Esophagus squamous epithelium (tissue), 5 donors: ENCODE measurements around the gene RALGAPA1. TPM values are rescaled to one million over a fixed set of nuclear protein-coding genes. Genes with fewer than 3 reads are reported as not detected.

Experiments
- DNase-seq: peaks from one replicate; lab custom pipeline; 2025; lab: John Stamatoyannopoulos, UW
- H3K27ac ChIP-seq, 4 donors: fragments of 200-600 bp; sonication (generic); one replicate each; pipeline ENCODE4 v1.5.1; 2016 to 2019; ENCODE audit warnings: mild to moderate bottlenecking in 1 of 4
- H3K27me3 ChIP-seq, 4 donors: fragments of 200-600 bp; sonication (generic); 1 replicate in 3 of 4; 2 replicates in 1 of 4; pipeline versions ENCODE4 v1.5.1 to v1.6.0; 2017 to 2021; ENCODE audit warnings: antibody characterized with exemption in 1 of 4
- H3K36me3 ChIP-seq, 3 donors: fragments of 200-600 bp; sonication (generic); one replicate each; pipeline ENCODE4 v1.5.1; 2016 to 2019
- H3K4me1 ChIP-seq, 3 donors: fragments of 200-600 bp; sonication (generic); one replicate each; pipeline ENCODE4 v1.5.1; 2017 to 2019
- H3K4me3 ChIP-seq, 4 donors: fragments of 200-600 bp; sonication (generic); 1 replicate in 3 of 4; 2 replicates in 1 of 4; pipeline ENCODE4 v1.5.1; 2016 to 2019; ENCODE audit warnings: mild to moderate bottlenecking in 2 of 4, moderate library complexity in 1 of 4
- H3K9me3 ChIP-seq, 3 donors: fragments of 200-600 bp; sonication (generic); one replicate each; pipeline ENCODE4 v1.5.1; 2016 to 2019
- POLR2A ChIP-seq, 4 donors: fragments of 450-650 bp; IDR thresholded peaks; one replicate each; pipeline ENCODE4 v1.6.1; 2017; ENCODE audit warnings: antibody characterized with exemption in 4 of 4, mild to moderate bottlenecking in 4 of 4, moderate library complexity in 3 of 4
- WGBS, 2 donors: methylation state at CpG; one replicate each; pipeline ENCODE4 v1.1.5; 2018; 5-methylcytosine and 5-hydroxymethylcytosine counted together
- intact Hi-C: fragments of 100-400 bp; cut with DNase I; formaldehyde crosslinking; loops from one replicate; pipeline ENCODE4 v1.15.0; 2022
- total RNA-seq, 4 donors: library from RNA; depleted of rRNA; stranded (reverse); fragments of >200 nt; gene quantifications; one replicate each; pipeline ENCODE4 v1.1.0, GENCODE V29; 2016
- TF ChIP-seq, protein P1 (sequence below), 6 experiments: fragments of 450-650 bp in 4 of 6; fragments of 200-600 bp in 2 of 6; sonication (generic) in 2 of 6; IDR thresholded peaks; one replicate each; pipeline ENCODE4 v1.5.1; 2016 to 2019; ENCODE audit warnings: antibody characterized with exemption in 6 of 6, mild to moderate bottlenecking in 4 of 6, moderate library complexity in 4 of 6
- donor health status: DM: yes; HTN: yes; CAD: no.

The RALGAPA1 gene
- total RNA-seq, 4 donors from 2014 or later = 22.5 to 78.6 (median 39.8) TPM

- DNase-seq = no peak
- no peaks in the 10 kb centered on the region for H3K27me3 ChIP-seq
- WGBS, 2 donors = 92 to 94% methylated on average over 3 to 4 of the region's 4 CpGs
- no peak overlapping the region for H3K27ac ChIP-seq
- H3K4me3 ChIP-seq = no peak overlapping the region
- H3K36me3 ChIP-seq = peaks cover 0 to 92% (median 0%) of the 10 kb centered on the region in 3 donors
- TF ChIP-seq POLR2A (IDR thresholded peaks at IDR 0.05) = no peak
- TF ChIP-seq, protein P1, sequence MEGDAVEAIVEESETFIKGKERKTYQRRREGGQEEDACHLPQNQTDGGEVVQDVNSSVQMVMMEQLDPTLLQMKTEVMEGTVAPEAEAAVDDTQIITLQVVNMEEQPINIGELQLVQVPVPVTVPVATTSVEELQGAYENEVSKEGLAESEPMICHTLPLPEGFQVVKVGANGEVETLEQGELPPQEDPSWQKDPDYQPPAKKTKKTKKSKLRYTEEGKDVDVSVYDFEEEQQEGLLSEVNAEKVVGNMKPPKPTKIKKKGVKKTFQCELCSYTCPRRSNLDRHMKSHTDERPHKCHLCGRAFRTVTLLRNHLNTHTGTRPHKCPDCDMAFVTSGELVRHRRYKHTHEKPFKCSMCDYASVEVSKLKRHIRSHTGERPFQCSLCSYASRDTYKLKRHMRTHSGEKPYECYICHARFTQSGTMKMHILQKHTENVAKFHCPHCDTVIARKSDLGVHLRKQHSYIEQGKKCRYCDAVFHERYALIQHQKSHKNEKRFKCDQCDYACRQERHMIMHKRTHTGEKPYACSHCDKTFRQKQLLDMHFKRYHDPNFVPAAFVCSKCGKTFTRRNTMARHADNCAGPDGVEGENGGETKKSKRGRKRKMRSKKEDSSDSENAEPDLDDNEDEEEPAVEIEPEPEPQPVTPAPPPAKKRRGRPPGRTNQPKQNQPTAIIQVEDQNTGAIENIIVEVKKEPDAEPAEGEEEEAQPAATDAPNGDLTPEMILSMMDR (IDR thresholded peaks at IDR 0.05) = no peak
- no peaks in the 10 kb centered on the region for H3K9me3 ChIP-seq
- H3K4me1 ChIP-seq = no peaks in the 10 kb centered on the region
- intact Hi-C loops = no loop called here
Measured at GRCh38 chr14:35730871-35731270, 78.2 kb downstream of the RALGAPA1 start.

DNA sequence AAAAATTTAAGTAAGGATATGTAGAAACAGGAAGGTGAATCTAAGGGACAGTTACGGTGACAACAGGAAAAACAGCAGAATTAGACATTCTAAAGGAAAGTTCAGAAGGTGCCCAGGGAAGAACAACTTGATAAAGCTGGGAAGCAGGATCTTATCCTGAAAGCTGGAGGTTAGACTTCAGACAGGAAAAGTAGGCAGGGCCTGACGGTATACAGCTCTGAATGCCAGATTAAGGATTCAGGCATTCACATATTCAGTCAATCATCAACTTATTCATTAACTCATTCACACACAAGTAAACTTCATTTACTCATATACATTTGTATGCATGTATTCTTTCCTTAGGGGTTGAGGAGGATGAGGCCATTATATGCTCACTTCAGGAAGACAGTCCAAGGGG lies 81.3 kb downstream of the RALGAPA1 start:
- no peak for DNase-seq
- Histone ChIP-seq H3K9me3 (no peaks in the 10 kb centered on the region), H3K36me3 (peaks cover 0 to 87% (median 0%) of the 10 kb centered on the region in 3 donors), H3K4me3 (no peak overlapping the region), H3K4me1 (no peaks in the 10 kb centered on the region), H3K27me3 (no peaks in the 10 kb centered on the region), H3K27ac (no peak overlapping the region)
- TF ChIP-seq POLR2A (IDR thresholded peaks at IDR 0.05) = no peak
- TF ChIP-seq, protein P1 (IDR thresholded peaks at IDR 0.05) = no peak
- WGBS, 2 donors = 84 to 88% methylated on average over 2 of the region's 2 CpGs
- intact Hi-C loops = no loop called here

GRCh38 chr14:35725930-35726329 lies 83.2 kb downstream of the RALGAPA1 start:
- Histone ChIP-seq H3K36me3 (peaks cover 0 to 91% (median 0%) of the 10 kb centered on the region in 3 donors), H3K9me3 (no peaks in the 10 kb centered on the region), H3K4me3 (no peak overlapping the region), H3K4me1 (no peaks in the 10 kb centered on the region), H3K27ac (no peak overlapping the region), H3K27me3 (no peaks in the 10 kb centered on the region)
- DNase-seq = no peak
- intact Hi-C loops = no loop called here
- no peak for TF ChIP-seq POLR2A (IDR thresholded peaks at IDR 0.05)
- TF ChIP-seq, protein P1 (IDR thresholded peaks at IDR 0.05) = no peak
- WGBS, 2 donors = 94 to 97% methylated on average over 3 to 5 of the region's 5 CpGs

DNA sequence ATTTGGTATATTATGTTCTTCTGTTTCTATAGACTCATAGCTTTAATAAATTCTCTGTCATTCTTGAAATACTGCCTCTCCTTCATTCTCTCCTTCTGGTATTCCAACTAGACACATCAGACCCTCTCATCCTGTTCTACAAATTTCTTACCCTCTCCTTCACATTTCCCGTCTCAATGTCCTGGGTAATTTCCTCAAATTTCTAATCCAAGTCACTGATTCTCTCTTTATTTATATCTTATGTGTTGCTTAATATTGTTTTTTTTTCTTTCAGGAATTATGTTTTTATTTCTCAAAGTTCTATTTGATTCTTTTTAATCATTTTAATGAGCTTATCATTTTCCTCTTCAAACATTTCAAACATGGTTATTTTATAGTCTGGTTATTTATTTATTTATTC lies 94.0 kb downstream of the RALGAPA1 start:
- peaks cover 0 to 99% (median 0%) of the 10 kb centered on the region in 3 donors for H3K36me3 ChIP-seq
- H3K27ac ChIP-seq = no peak overlapping the region
- intact Hi-C loops = no loop called here
- TF ChIP-seq POLR2A (IDR thresholded peaks at IDR 0.05) = no peak
- no peak for DNase-seq
- no peaks in the 10 kb centered on the region for H3K27me3 ChIP-seq
- H3K4me1 ChIP-seq = no peaks in the 10 kb centered on the region
- no peaks in the 10 kb centered on the region for H3K9me3 ChIP-seq
- 100% methylated on average over 1 of the region's 1 CpG for WGBS, 2 donors
- H3K4me3 ChIP-seq = no peak overlapping the region

GRCh38 chr14:35712466-35712865 lies 96.6 kb downstream of the RALGAPA1 start:
- Histone ChIP-seq H3K27me3 (no peaks in the 10 kb centered on the region), H3K36me3 (peaks cover 0 to 91% (median 0%) of the 10 kb centered on the region in 3 donors), H3K4me1 (no peaks in the 10 kb centered on the region), H3K4me3 (no peak overlapping the region), H3K9me3 (no peaks in the 10 kb centered on the region), H3K27ac (no peak overlapping the region)
- intact Hi-C loops = no loop called here
- 98 to 100% methylated on average over 1 to 3 of the region's 3 CpGs for WGBS, 2 donors
- DNase-seq = no peak
- TF ChIP-seq, protein P1 (IDR thresholded peaks at IDR 0.05) = no peak
- TF ChIP-seq POLR2A (IDR thresholded peaks at IDR 0.05) = no peak

DNA sequence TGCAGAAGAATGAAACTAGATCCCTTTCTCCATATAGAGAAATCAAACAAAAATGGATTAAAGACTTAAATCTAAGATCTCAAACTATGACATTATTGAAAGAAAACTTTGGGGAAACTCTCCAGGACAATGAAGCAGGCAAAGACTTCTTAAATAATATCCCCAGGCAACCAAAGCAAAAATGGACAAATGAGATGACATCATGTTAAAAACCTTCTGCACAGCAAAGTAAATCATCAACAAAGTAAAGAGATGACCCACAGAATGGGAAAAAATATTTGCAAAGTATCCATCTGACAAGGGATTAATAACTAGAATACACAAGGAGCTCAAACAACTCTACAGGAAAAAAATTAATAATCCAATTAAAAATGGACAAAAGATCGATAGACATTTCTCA lies 101.0 kb downstream of the RALGAPA1 start:
- intact Hi-C loops = no loop called here
- no peak for DNase-seq
- H3K4me3 ChIP-seq = no peak overlapping the region
- 96 to 100% methylated on average over 1 of the region's 1 CpG for WGBS, 2 donors
- TF ChIP-seq, protein P1 (IDR thresholded peaks at IDR 0.05) = no peak
- TF ChIP-seq POLR2A (IDR thresholded peaks at IDR 0.05) = no peak
- H3K27me3 ChIP-seq = no peaks in the 10 kb centered on the region
- peaks cover 0 to 66% (median 0%) of the 10 kb centered on the region in 3 donors for H3K36me3 ChIP-seq
- no peak overlapping the region for H3K27ac ChIP-seq
- no peaks in the 10 kb centered on the region for H3K4me1 ChIP-seq
- H3K9me3 ChIP-seq = no peaks in the 10 kb centered on the region
